RWPE1 (cell line): ENCODE data around the gene FEZ2.
"Not testable (repeated sequence)": the region's sequence is repeated elsewhere in the genome, so short reads cannot be mapped to it uniquely, and the experiment has no call there.

ENCODE experiments used
- CTCF ChIA-PET: fragments of 350-600 bp; sonication (Branson Sonifier 250); formaldehyde crosslinking; extraction: SDS; loops from one replicate; lab custom pipeline; 2021; lab: Yijun Ruan, JAX
- POLR2A ChIA-PET: fragments of 400-600 bp; formaldehyde crosslinking; extraction: SDS; loops from one replicate; lab custom pipeline; 2020; ENCODE audit warnings: antibody characterized with exemption; ENCODE audit not compliant: low non-redundant PET; lab: Yijun Ruan, JAX
- DNase-seq: peaks from one replicate; pipeline ENCODE4 v3.0.0; 2012; ENCODE audit warnings: low spot score
- H3K27ac ChIP-seq: fragments of 450-650 bp; 2 replicates; pipeline ENCODE4 v1.5.1; 2017
- CTCF ChIP-seq: fragments of 450-650 bp; conservative IDR thresholded peaks from 2 replicates; pipeline ENCODE4 v1.5.1; 2017; ENCODE audit warnings: low read depth, mild to moderate bottlenecking

Gene FEZ2

GRCh38 chr2:36609507-36609906 is 11.5 kb upstream of the FEZ2 start:
- DNase-seq = no peak
- POLR2A ChIA-PET = no interaction called here
- CTCF ChIA-PET = interaction anchor here (0.6 kb wide), 1 partner anchor 825 kb away, joined by 4 read pairs; no protein-coding TSS in a partner anchor
- no peak for TF ChIP-seq CTCF
- H3K27ac ChIP-seq = no peak overlapping the region

- CTCF ChIA-PET = interaction anchor here (0.7 to 1.0 kb wide), 2 partner anchors 56 to 620 kb away, joined by 3 read pairs; no protein-coding TSS in a partner anchor
- POLR2A ChIA-PET = no interaction called here
- no peak for DNase-seq
- H3K27ac ChIP-seq = no peak overlapping the region
- TF ChIP-seq CTCF = no peak
Observed at GRCh38 chr2:36607947-36608346, 10.0 kb upstream of the FEZ2 start.

GRCh38 chr2:36606925-36607324 is 9.0 kb upstream of the FEZ2 start:
- no peak overlapping the region for H3K27ac ChIP-seq
- no peak for DNase-seq
- no peak for TF ChIP-seq CTCF
- POLR2A ChIA-PET = no interaction called here
- CTCF ChIA-PET = interaction anchor here (0.7 to 1.0 kb wide), 2 partner anchors 57 to 61 kb away, joined by 3 to 5 read pairs; no protein-coding TSS in a partner anchor

DNA sequence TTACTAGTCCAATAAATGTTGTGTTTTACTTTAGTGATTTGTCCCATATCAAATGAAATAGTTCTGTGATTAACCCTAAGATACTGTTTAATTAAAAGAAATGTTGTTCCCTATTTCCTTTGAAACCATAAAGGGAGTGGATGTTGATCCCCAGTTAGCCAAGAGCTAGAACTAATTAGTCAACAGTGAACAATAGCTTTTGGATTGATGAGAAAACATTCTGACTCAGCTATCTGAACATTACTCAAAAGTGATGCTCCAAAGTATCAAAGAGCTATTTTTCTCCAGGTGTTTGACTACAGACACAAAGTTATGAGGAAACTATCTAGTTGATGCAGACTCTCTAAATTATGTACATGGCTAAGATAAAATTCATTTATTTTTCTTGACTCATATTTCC is 7.3 kb upstream of the FEZ2 start:
- POLR2A ChIA-PET = no interaction called here
- H3K27ac ChIP-seq = no peak overlapping the region
- DNase-seq = no peak
- TF ChIP-seq CTCF = no peak
- CTCF ChIA-PET = no interaction called here

DNA sequence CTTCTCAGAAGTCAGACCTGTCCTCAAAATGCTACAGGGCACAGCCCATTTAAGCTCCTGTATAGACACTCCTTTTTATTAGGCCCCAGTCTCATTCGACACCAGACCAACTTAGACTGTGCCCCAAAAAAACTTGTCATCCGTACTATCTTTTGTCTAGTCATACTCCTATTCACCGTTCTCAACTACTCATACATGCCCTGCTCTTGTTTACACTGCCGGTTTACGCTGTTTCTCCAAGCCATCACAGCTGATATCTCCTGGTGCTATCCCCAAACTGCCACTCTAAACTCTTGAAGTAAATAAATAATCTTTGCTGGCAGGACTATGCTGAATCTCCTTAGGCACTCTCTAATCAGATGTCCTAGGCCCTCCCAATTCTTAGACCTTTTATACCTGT is 5.7 kb upstream of the FEZ2 start:
- H3K27ac ChIP-seq, POLR2A ChIA-PET, DNase-seq, CTCF ChIA-PET: not testable (repeated sequence)

GRCh38 chr2:36597003-36597531 is 901 bp downstream of the FEZ2 start:
- POLR2A ChIA-PET = no interaction called here
- TF ChIP-seq CTCF = no peak
- peak overlapping the region; percentile 87; the same call in 1 of the 2 replicates for H3K27ac ChIP-seq
- CTCF ChIA-PET = interaction anchor here (0.6 kb wide), 1 partner anchor 1208 kb away, joined by 3 read pairs; no protein-coding TSS in a partner anchor
- no peak for DNase-seq

DNA sequence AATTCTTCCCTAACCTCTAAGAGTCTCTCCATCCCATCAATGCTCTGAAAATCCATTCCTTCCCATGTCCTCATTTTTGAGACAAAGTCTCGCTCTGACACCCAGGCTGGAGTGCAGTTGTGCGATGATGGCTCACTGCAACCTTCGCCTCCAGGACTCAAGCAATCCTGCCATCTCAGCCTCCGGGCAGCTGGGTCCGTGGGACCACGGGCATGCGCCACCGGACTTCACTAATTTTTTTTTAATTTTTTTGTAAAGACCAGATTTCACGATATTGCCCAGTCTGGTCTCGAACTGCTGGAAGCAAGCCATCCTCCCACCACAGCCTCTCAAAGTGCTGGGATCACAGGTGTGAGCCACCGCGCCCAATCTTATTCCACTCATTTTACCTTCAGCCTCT is 1.6 kb downstream of the FEZ2 start:
- DNase-seq = no peak
- no peak for TF ChIP-seq CTCF
- no peak overlapping the region for H3K27ac ChIP-seq
- POLR2A ChIA-PET = no interaction called here
- CTCF ChIA-PET = no interaction called here
